ENCODE data around the gene TFE3. TPM values are rescaled to one million over a fixed set of nuclear protein-coding genes. Genes with fewer than 3 reads are reported as not detected.

The TFE3 gene
- total RNA-seq, 1 experiment from 2014 or later: 4.4 TPM

- no peaks in the 10 kb centered on the region for H3K9me3 ChIP-seq (ENCODE audit: low read length)
- no peaks in the 10 kb centered on the region for H3K36me3 ChIP-seq (ENCODE audit: insufficient read depth, low read length)
- H3K79me2 ChIP-seq (ENCODE audit: low read length): no peaks in the 10 kb centered on the region
- no peaks in the 10 kb centered on the region for H3K4me1 ChIP-seq (ENCODE audit: low read length)
- H3K4me2 ChIP-seq (ENCODE audit: low read depth, low read length, poor library complexity, severe bottlenecking): no peak overlapping the region
- no peak overlapping the region for H3K4me3 ChIP-seq (ENCODE audit: low read length)
- no peaks in the 10 kb centered on the region for H3K9me2 ChIP-seq (replicated peaks; ENCODE audit: insufficient read depth, low read length)
- DNase-seq: no peak
- no peak overlapping the region for H3K27ac ChIP-seq (ENCODE audit: low read length)
- no peak overlapping the region for H2AFZ ChIP-seq (ENCODE audit: low read length)
- H3K9ac ChIP-seq (ENCODE audit: low read length): no peak overlapping the region
- H3K27me3 ChIP-seq (ENCODE audit: low read length): no peaks in the 10 kb centered on the region
- no peaks in the 10 kb centered on the region for H4K20me1 ChIP-seq (ENCODE audit: insufficient read depth, low read depth, low read length)
Observed at GRCh38 chrX:49064303-49064702, 21.1 kb upstream of the TFE3 start.

DNA sequence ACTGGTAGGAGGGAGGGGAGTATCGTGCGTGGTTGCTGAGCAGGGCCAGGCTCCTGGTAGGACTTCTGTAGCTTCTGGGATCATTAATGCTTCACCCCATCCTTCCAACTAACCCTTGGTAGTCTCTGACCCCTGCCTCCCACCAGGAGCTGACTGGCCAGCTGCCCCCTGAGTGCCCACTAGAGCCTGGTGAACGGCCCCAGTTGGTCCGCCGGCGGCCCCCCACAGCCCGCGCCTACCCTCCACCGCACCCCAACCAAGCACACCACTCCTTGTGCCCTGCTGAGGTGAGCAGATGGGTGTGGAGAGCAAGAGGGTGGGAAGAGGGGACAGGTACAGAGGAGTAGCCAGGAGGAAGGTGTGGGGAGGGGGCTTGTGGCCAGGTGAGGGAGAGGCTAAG, 20.6 kb upstream of the TFE3 start:
- H3K9me2 ChIP-seq (replicated peaks; ENCODE audit: insufficient read depth, low read length): no peaks in the 10 kb centered on the region
- H3K4me2 ChIP-seq (ENCODE audit: low read depth, low read length, poor library complexity, severe bottlenecking): no peak overlapping the region
- DNase-seq: no peak

GRCh38 chrX:49061916-49062315, 18.8 kb upstream of the TFE3 start:
- H3K4me3 ChIP-seq (ENCODE audit: low read length): no peak overlapping the region
- H3K9ac ChIP-seq (ENCODE audit: low read length): no peak overlapping the region
- no peak overlapping the region for H3K27ac ChIP-seq (ENCODE audit: low read length)
- H3K79me2 ChIP-seq (ENCODE audit: low read length): no peaks in the 10 kb centered on the region
- H3K9me3 ChIP-seq (ENCODE audit: low read length): no peaks in the 10 kb centered on the region
- H2AFZ ChIP-seq (ENCODE audit: low read length): no peak overlapping the region
- H3K4me2 ChIP-seq (ENCODE audit: low read depth, low read length, poor library complexity, severe bottlenecking): no peak overlapping the region
- no peaks in the 10 kb centered on the region for H3K9me2 ChIP-seq (replicated peaks; ENCODE audit: insufficient read depth, low read length)
- no peaks in the 10 kb centered on the region for H3K4me1 ChIP-seq (ENCODE audit: low read length)
- DNase-seq: no peak
- no peaks in the 10 kb centered on the region for H3K36me3 ChIP-seq (ENCODE audit: insufficient read depth, low read length)
- H3K27me3 ChIP-seq (ENCODE audit: low read length): no peaks in the 10 kb centered on the region
- no peaks in the 10 kb centered on the region for H4K20me1 ChIP-seq (ENCODE audit: insufficient read depth, low read depth, low read length)

More for the DNA sequence above, 20.6 kb upstream of the TFE3 start:
- no peak overlapping the region for H3K9ac ChIP-seq (ENCODE audit: low read length)
- no peak overlapping the region for H3K4me3 ChIP-seq (ENCODE audit: low read length)
- no peaks in the 10 kb centered on the region for H3K9me3 ChIP-seq (ENCODE audit: low read length)
- no peak overlapping the region for H2AFZ ChIP-seq (ENCODE audit: low read length)
- H3K79me2 ChIP-seq (ENCODE audit: low read length): no peaks in the 10 kb centered on the region
- no peaks in the 10 kb centered on the region for H3K27me3 ChIP-seq (ENCODE audit: low read length)
- no peak overlapping the region for H3K27ac ChIP-seq (ENCODE audit: low read length)
- no peaks in the 10 kb centered on the region for H3K36me3 ChIP-seq (ENCODE audit: insufficient read depth, low read length)
- no peaks in the 10 kb centered on the region for H4K20me1 ChIP-seq (ENCODE audit: insufficient read depth, low read depth, low read length)
- H3K4me1 ChIP-seq (ENCODE audit: low read length): no peaks in the 10 kb centered on the region

- H3K9me2 ChIP-seq (replicated peaks; ENCODE audit: insufficient read depth, low read length): no peaks in the 10 kb centered on the region
Observed at GRCh38 chrX:49061490-49061889, 18.3 kb upstream of the TFE3 start.

DNA sequence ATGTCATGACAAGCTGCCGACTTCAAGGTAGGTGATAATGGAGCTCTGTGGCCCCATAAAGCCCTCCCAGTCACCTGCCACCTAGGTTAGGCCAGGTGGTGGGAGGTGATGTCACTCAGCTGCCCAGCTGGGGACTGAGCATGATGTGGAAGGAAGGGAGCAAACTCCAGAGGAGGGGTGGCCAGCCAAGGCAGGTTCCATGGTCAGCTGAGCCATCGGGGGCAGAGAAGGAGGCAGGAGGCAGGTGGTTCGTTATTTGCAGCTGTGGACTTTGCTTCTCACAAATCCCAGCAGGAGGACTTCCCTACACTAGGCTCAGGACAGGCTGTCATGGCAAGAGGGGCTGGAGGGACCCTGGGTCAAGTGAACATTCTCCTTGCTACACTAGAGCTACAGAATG, 17.8 kb upstream of the TFE3 start:
- DNase-seq: no peak
- Histone ChIP-seq H3K79me2 (ENCODE audit: low read length) (no peaks in the 10 kb centered on the region), H3K4me3 (ENCODE audit: low read length) (no peak overlapping the region), H3K27ac (ENCODE audit: low read length) (no peak overlapping the region), H3K9ac (ENCODE audit: low read length) (no peak overlapping the region), H3K4me2 (ENCODE audit: low read depth, low read length, poor library complexity, severe bottlenecking) (no peak overlapping the region), H3K9me3 (ENCODE audit: low read length) (no peaks in the 10 kb centered on the region), H3K36me3 (ENCODE audit: insufficient read depth, low read length) (no peaks in the 10 kb centered on the region), H3K27me3 (ENCODE audit: low read length) (no peaks in the 10 kb centered on the region), H3K4me1 (ENCODE audit: low read length) (no peaks in the 10 kb centered on the region), H2AFZ (ENCODE audit: low read length) (no peak overlapping the region), H4K20me1 (ENCODE audit: insufficient read depth, low read depth, low read length) (no peaks in the 10 kb centered on the region), H3K9me2 (replicated peaks; ENCODE audit: insufficient read depth, low read length) (no peaks in the 10 kb centered on the region)

More at GRCh38 chrX:49061490-49061889, 18.3 kb upstream of the TFE3 start:
- no peak for DNase-seq
- no peaks in the 10 kb centered on the region for H3K9me3 ChIP-seq (ENCODE audit: low read length)
- H4K20me1 ChIP-seq (ENCODE audit: insufficient read depth, low read depth, low read length): no peaks in the 10 kb centered on the region
- H3K4me2 ChIP-seq (ENCODE audit: low read depth, low read length, poor library complexity, severe bottlenecking): no peak overlapping the region
- H3K79me2 ChIP-seq (ENCODE audit: low read length): no peaks in the 10 kb centered on the region
- no peak overlapping the region for H2AFZ ChIP-seq (ENCODE audit: low read length)
- H3K36me3 ChIP-seq (ENCODE audit: insufficient read depth, low read length): no peaks in the 10 kb centered on the region
- no peak overlapping the region for H3K27ac ChIP-seq (ENCODE audit: low read length)
- no peak overlapping the region for H3K4me3 ChIP-seq (ENCODE audit: low read length)
- H3K4me1 ChIP-seq (ENCODE audit: low read length): no peaks in the 10 kb centered on the region
- no peaks in the 10 kb centered on the region for H3K27me3 ChIP-seq (ENCODE audit: low read length)
- no peak overlapping the region for H3K9ac ChIP-seq (ENCODE audit: low read length)

DNA sequence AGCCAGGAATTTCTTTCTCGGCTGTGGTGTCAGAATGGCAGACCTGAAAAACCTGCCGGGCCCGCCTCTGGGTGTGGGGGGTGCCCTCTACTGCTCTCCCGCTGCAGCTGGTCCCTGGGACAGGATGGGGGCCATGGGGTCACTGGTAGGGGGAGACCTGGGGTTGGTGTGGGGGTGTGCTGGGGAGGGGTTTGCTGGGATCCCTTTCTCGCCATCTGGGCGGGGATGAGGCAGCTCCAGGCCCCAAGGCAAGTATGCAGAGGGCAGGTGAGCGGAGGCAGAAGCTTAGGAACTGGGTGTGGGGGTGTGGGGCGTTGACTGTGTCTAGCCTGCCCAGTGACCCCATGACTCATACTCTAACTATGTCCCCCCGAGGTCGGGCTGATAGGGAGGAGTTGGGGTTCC, 16.5 kb upstream of the TFE3 start:
- Histone ChIP-seq H4K20me1 (ENCODE audit: insufficient read depth, low read depth, low read length) (no peaks in the 10 kb centered on the region), H3K4me2 (ENCODE audit: low read depth, low read length, poor library complexity, severe bottlenecking) (no peak overlapping the region), H2AFZ (ENCODE audit: low read length) (no peak overlapping the region), H3K9me3 (ENCODE audit: low read length) (no peaks in the 10 kb centered on the region), H3K79me2 (ENCODE audit: low read length) (no peaks in the 10 kb centered on the region), H3K27ac (ENCODE audit: low read length) (no peak overlapping the region), H3K36me3 (ENCODE audit: insufficient read depth, low read length) (no peaks in the 10 kb centered on the region), H3K4me1 (ENCODE audit: low read length) (no peaks in the 10 kb centered on the region), H3K9ac (ENCODE audit: low read length) (no peak overlapping the region), H3K9me2 (replicated peaks; ENCODE audit: insufficient read depth, low read length) (no peaks in the 10 kb centered on the region), H3K27me3 (ENCODE audit: low read length) (no peaks in the 10 kb centered on the region), H3K4me3 (ENCODE audit: low read length) (no peak overlapping the region)
- DNase-seq: no peak

DNA sequence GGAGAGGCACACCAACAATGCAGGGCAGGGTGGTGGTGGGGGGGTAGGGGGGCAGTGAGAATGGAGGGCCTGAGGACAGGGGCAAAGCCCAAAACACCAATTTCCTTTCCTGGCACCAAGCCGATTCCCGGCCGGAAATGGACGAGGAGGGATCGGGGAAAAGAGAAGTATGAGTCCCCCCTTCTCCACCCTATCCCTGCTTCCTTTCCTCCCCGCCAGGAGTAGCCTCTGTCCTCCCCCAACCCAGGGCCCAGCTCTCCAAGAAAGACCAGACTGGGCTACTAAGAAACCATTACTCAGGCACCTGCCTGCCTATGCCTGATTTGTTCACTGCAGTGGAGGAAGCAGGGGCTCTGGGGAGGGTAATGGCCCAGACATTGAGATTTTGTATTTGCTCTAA, 16.0 kb upstream of the TFE3 start:
- H3K9ac ChIP-seq (ENCODE audit: low read length): no peak overlapping the region
- H3K27ac ChIP-seq (ENCODE audit: low read length): no peak overlapping the region
- H3K4me1 ChIP-seq (ENCODE audit: low read length): no peaks in the 10 kb centered on the region
- H3K9me2 ChIP-seq (replicated peaks; ENCODE audit: insufficient read depth, low read length): no peaks in the 10 kb centered on the region
- no peaks in the 10 kb centered on the region for H3K79me2 ChIP-seq (ENCODE audit: low read length)
- no peaks in the 10 kb centered on the region for H3K27me3 ChIP-seq (ENCODE audit: low read length)
- no peak for DNase-seq
- no peak overlapping the region for H2AFZ ChIP-seq (ENCODE audit: low read length)
- no peaks in the 10 kb centered on the region for H4K20me1 ChIP-seq (ENCODE audit: insufficient read depth, low read depth, low read length)
- no peak overlapping the region for H3K4me2 ChIP-seq (ENCODE audit: low read depth, low read length, poor library complexity, severe bottlenecking)
- no peak overlapping the region for H3K4me3 ChIP-seq (ENCODE audit: low read length)
- H3K36me3 ChIP-seq (ENCODE audit: insufficient read depth, low read length): no peaks in the 10 kb centered on the region
- H3K9me3 ChIP-seq (ENCODE audit: low read length): no peaks in the 10 kb centered on the region

DNA sequence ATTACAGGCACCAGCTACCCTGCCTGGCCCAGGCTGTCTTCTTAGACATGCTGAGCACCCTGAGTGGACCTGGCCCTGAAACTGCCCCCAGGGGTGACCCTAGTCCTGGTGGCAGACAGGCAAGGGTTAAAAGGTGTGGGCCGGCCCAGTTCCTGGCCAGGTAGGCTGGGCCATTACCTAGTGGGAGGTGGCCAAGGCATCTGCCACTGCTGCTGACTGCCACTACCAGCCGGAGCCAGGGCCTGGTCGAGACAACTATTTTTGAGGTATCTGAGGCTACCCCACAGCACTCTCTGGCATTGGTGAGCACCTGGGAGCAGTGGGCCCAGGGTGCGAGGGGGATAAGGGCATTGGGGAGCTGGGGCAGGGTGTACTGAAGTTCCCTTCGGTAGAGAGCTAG, 15.6 kb upstream of the TFE3 start, which contains the start of gene CCDC120:
Gene CCDC120, plus strand, starts transcription at position 206 of the 400 bp plus-strand sequence. CDS start 3,043 bp downstream, outside the sequence.
- H3K9ac ChIP-seq (ENCODE audit: low read length): no peak within 1 kb of the TSS
- no peak within 1 kb of the TSS for H3K27ac ChIP-seq (ENCODE audit: low read length)
- no peaks in the 10 kb centered on the region for H3K9me3 ChIP-seq (ENCODE audit: low read length)
- no peaks in the 10 kb centered on the region for H3K27me3 ChIP-seq (ENCODE audit: low read length)
- H3K36me3 ChIP-seq (ENCODE audit: insufficient read depth, low read length): no peaks in the 10 kb centered on the region
- no peaks in the 10 kb centered on the region for H3K9me2 ChIP-seq (replicated peaks; ENCODE audit: insufficient read depth, low read length)
- no peaks in the 10 kb centered on the region for H4K20me1 ChIP-seq (ENCODE audit: insufficient read depth, low read depth, low read length)
- H2AFZ ChIP-seq (ENCODE audit: low read length): no peak within 1 kb of the TSS
- H3K79me2 ChIP-seq (ENCODE audit: low read length): no peaks in the 10 kb centered on the region
- no peak within 1 kb of the TSS for H3K4me2 ChIP-seq (ENCODE audit: low read depth, low read length, poor library complexity, severe bottlenecking)
- H3K4me1 ChIP-seq (ENCODE audit: low read length): no peaks in the 10 kb centered on the region
- no peak within 1 kb of the TSS for H3K4me3 ChIP-seq (ENCODE audit: low read length)
- DNase-seq: no peak

All from Karpas-422 (cell line).